ENCODE data around the gene KANK4. TPM values are rescaled to one million over a fixed set of nuclear protein-coding genes. Genes with fewer than 3 reads are reported as not detected.

KANK4 gene
- total and polyA plus RNA-seq, 2 of the 8 experiments (the other 6 are each of a cell fraction or from before 2014, with no cell fraction given), result 0.22 to 0.26 TPM

- TF ChIP-seq ATF2 (IDR thresholded peaks at IDR 0.05; ENCODE audit: low read length) (peak; percentile 20; the same call in 1 of the 2 replicates), MAX (IDR thresholded peaks at IDR 0.05) (no peak), RAD21 (IDR thresholded peaks at IDR 0.05 in 1 of 2, conservative IDR thresholded peaks at IDR 0.05 in 1 of 2; ENCODE audit: low read depth in 2 of 2, low read length in 2 of 2) (no peak), GTF2F1 (IDR thresholded peaks at IDR 0.05; ENCODE audit: borderline replicate concordance, low read depth, low read length) (peak; percentile 54), POLR2A (IDR thresholded peaks at IDR 0.05; ENCODE audit: control extremely low read depth in 1 of 2, low read depth in 2 of 2, low read length in 2 of 2) (peak; percentile 51 to 67), RFX5 (IDR thresholded peaks at IDR 0.05; ENCODE audit: borderline replicate concordance, low read depth, low read length) (no peak), EP300 (IDR thresholded peaks at IDR 0.05; ENCODE audit: borderline replicate concordance in 1 of 2, low read depth in 2 of 2, low read length in 2 of 2) (no peak), HDAC2 (IDR thresholded peaks at IDR 0.05; ENCODE audit: borderline replicate concordance in 1 of 2, low read depth in 2 of 2, low read length in 2 of 2) (no peak), BACH1 (IDR thresholded peaks at IDR 0.05; ENCODE audit: low read length) (no peak), KDM4A (IDR thresholded peaks at IDR 0.05; ENCODE audit: low read depth, low read length, severe bottlenecking) (no peak), CHD2 (IDR thresholded peaks at IDR 0.05; ENCODE audit: low read length) (peak; percentile 4; the same call in 1 of the 2 replicates), HDAC6 (IDR thresholded peaks at IDR 0.05; ENCODE audit: low read depth, low read length) (no peak), BRCA1 (IDR thresholded peaks at IDR 0.05; ENCODE audit: low read depth, low read length) (no peak), KDM5A (IDR thresholded peaks at IDR 0.05; ENCODE audit: low read length) (no peak), TAF7 (optimal IDR thresholded peaks at IDR 0.05; ENCODE audit: borderline replicate concordance, low read depth, low read length) (no peak), POLR2AphosphoS5 (IDR thresholded peaks at IDR 0.05; ENCODE audit: low read depth, low read length) (peak; percentile 94)
- TF ChIP-seq, protein P1, sequence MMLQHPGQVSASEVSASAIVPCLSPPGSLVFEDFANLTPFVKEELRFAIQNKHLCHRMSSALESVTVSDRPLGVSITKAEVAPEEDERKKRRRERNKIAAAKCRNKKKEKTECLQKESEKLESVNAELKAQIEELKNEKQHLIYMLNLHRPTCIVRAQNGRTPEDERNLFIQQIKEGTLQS (IDR thresholded peaks at IDR 0.05; ENCODE audit: insufficient read depth, low read depth, low read length), result no peak
Observed at GRCh38 chr1:62212411-62212810, 106.8 kb downstream of the KANK4 start (continued).

Measured in H1 (cell line).